NCI-H2196 (cell line): ENCODE data around the gene LRRC37A.
A peak's percentile ranks its signal among the peaks of the same experiment; 100 is the strongest.
"Not testable (repeated sequence)": the region's sequence is repeated elsewhere in the genome, so short reads cannot be mapped to it uniquely, and the experiment has no call there.

Source experiments
- DNase-seq: peaks from one replicate; lab custom pipeline; 2025; ENCODE audit not compliant: unreplicated experiment; lab: John Stamatoyannopoulos, UW

Gene LRRC37A

GRCh38 chr17:46294831-46295230 is at the start of gene LRRC37A:
Gene LRRC37A, plus strand, starts transcription at chr17:46295131. Its CDS starts 3 bp downstream, at chr17:46295134.
- not testable (repeated sequence) for DNase-seq

- not testable (repeated sequence) for DNase-seq
Observed at GRCh38 chr17:46249153-46249552, 45.8 kb upstream of the LRRC37A start.

GRCh38 chr17:46252804-46253203 is 42.1 kb upstream of the LRRC37A start:
- not testable (repeated sequence) for DNase-seq

- peak; percentile 79 for DNase-seq
Observed at GRCh38 chr17:46253722-46254121, 41.2 kb upstream of the LRRC37A start.

- not testable (repeated sequence) for DNase-seq
Observed at GRCh38 chr17:46254215-46254614, 40.7 kb upstream of the LRRC37A start.

- not testable (repeated sequence) for DNase-seq
Observed at GRCh38 chr17:46256369-46256768, 38.6 kb upstream of the LRRC37A start.

- peak; percentile 80 for DNase-seq
Observed at GRCh38 chr17:46259845-46260661, 34.9 kb upstream of the LRRC37A start.

GRCh38 chr17:46262271-46262670 is 32.7 kb upstream of the LRRC37A start:
- no peak for DNase-seq

GRCh38 chr17:46264456-46265198 is 30.3 kb upstream of the LRRC37A start:
- peak; percentile 83 for DNase-seq

- not testable (repeated sequence) for DNase-seq
Observed at GRCh38 chr17:46266063-46266655, 28.8 kb upstream of the LRRC37A start.

GRCh38 chr17:46266656-46267544 is 28.0 kb upstream of the LRRC37A start:
- peak; percentile 98 for DNase-seq

- DNase-seq = peak; percentile 69
Observed at GRCh38 chr17:46270032-46270431, 24.9 kb upstream of the LRRC37A start.

- DNase-seq = no peak
Observed at GRCh38 chr17:46273541-46274236, 21.2 kb upstream of the LRRC37A start.

- DNase-seq = no peak
Observed at GRCh38 chr17:46274238-46274637, 20.7 kb upstream of the LRRC37A start.

- DNase-seq = peak; percentile 85
Observed at GRCh38 chr17:46276728-46277479, 18.0 kb upstream of the LRRC37A start.

- not testable (repeated sequence) for DNase-seq
Observed at GRCh38 chr17:46281336-46281735, 13.6 kb upstream of the LRRC37A start.

GRCh38 chr17:46282635-46283034 is 12.3 kb upstream of the LRRC37A start:
- not testable (repeated sequence) for DNase-seq

- not testable (repeated sequence) for DNase-seq
Observed at GRCh38 chr17:46284467-46284866, 10.5 kb upstream of the LRRC37A start.

- not testable (repeated sequence) for DNase-seq
Observed at GRCh38 chr17:46285500-46285899, 9.4 kb upstream of the LRRC37A start.
